RCC 7860 (cell line): ENCODE data around the gene PCNX1.
A peak's percentile ranks its signal among the peaks of the same experiment; 100 is the strongest.

Source experiments
- DNase-seq: peaks from one replicate; pipeline ENCODE4 v3.0.0-alpha.2; 2015; ENCODE audit warnings: low spot score
- FAIRE-seq: peaks from 2 replicates; lab custom pipeline; 2012; peaks lifted over from hg19 to GRCh38; lab: Jason Lieb, UNC

Gene PCNX1

GRCh38 chr14:70954068-70954467, 46.8 kb downstream of the PCNX1 start:
- FAIRE-seq = no peak
- DNase-seq = no peak

DNA sequence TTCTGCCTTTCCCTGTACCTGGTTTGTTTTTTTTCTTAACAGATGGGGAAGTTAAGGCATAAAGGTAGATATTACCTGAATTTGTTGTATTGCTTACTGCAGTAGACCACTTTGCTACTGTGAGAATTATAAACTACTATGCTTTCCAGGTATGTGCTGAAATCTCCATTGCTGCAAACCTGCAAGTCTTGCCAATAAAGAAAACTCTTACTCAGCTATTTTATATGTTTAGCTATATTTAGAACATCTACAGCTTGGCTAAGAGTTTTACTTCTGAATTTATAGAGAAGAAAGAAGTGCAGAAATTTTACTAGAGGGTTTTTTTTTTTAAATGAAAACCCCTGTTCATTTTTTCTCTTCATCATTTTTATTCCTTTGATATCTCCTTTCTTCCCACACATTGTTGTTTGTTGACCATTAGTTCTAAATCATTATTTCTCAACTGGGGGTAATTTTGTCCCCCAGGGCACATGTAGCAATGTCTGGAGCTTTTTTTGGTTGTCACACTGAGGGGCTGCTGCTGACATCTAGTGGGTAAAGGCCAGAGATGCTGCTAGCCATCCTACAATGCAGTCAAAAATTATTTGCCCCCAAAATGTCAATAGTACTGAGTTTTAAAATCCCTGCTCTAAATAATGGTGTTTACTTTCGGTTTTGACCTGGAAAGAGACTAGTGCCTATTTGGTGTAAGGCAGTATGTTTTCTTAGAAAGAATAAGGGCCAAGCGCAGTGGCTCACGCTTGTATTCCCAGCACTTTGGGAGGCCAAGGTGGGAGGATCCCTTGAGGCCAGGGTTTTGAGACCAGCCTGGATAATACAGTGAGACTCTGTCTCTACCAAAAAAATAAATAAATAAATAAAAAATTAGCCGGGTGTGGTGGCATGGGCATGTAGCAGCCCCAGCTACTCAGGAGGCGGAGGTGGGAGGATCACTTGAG, 48.6 kb downstream of the PCNX1 start:
- no peak for FAIRE-seq
- no peak for DNase-seq

GRCh38 chr14:70956511-70956910, 49.3 kb downstream of the PCNX1 start:
- no peak for FAIRE-seq
- DNase-seq = no peak

GRCh38 chr14:70957710-70958109, 50.5 kb downstream of the PCNX1 start:
- FAIRE-seq (no peak), DNase-seq (no peak)

DNA sequence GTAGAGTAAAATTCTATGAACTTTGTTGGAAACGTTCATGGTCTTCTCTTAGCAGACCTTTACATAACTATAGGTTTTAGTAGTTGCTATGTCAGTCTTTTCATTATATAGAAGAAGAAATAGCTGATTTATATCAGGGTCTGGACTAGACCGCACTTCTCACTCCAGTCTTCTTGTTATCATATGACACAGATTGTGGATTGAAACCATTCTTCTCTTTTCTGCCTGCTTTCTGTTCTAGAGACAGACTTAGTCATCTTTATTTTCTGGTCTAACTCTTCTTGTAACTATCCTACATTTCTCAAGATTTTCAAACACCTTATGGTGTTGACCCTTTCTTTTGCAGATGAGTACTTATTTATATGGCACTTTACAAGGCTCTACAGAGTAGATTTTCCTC, 55.7 kb downstream of the PCNX1 start:
- DNase-seq (no peak), FAIRE-seq (no peak)

- FAIRE-seq (no peak), DNase-seq (no peak)
Measured at GRCh38 chr14:70964492-70964891, 57.2 kb downstream of the PCNX1 start.

GRCh38 chr14:70971560-70971959, 64.3 kb downstream of the PCNX1 start:
- no peak for DNase-seq
- no peak for FAIRE-seq

GRCh38 chr14:70972107-70972976, 65.1 kb downstream of the PCNX1 start:
- FAIRE-seq = no peak
- peak; percentile 38 for DNase-seq

DNA sequence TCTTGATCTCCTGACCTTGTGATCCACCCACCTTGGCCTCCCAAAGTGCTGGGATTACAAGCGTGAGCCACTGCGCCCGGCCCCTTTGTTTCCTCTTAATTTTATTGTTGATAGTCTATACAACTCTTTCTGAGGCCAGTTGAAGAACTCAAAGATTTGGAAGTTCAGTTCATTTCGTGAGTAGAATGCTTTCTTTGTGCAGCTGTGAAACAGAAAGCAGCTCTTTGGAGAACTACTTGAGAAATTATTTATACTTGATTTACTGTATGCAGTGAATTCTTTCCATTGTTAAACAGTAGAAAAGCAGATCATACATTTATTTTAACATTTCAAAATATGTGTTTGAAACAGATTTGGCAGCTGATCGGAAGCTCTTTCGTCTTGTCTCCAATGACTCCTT, 69.3 kb downstream of the PCNX1 start:
- DNase-seq (no peak), FAIRE-seq (no peak)

GRCh38 chr14:70981000-70981952, 74.0 kb downstream of the PCNX1 start:
- FAIRE-seq = no peak
- DNase-seq = no peak

GRCh38 chr14:70982200-70982599, 74.9 kb downstream of the PCNX1 start:
- DNase-seq = no peak
- FAIRE-seq = no peak

- no peak for DNase-seq
- no peak for FAIRE-seq
Measured at GRCh38 chr14:70987041-70987440, 79.8 kb downstream of the PCNX1 start.

DNA sequence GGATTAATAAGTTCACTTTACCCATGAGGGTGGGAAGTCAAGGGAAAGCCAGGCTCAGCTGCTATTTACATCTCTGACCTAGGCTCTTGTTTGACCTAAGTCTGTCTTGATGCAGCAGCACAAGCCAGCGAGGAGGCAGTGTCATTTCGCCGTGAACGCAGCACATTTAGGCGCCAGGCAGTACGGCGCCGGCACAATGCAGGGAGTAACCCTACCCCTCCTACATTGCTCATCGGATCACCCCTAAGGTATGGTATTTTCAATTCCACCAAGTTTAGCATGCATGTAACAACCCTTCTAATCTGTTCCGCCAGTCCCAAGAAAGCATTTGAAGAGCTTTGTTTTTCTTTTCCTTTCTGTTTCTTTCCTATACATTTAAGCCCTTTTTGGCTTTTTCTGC, 81.2 kb downstream of the PCNX1 start:
- no peak for DNase-seq
- no peak for FAIRE-seq

- DNase-seq (no peak), FAIRE-seq (no peak)
Measured at GRCh38 chr14:70993931-70994330, 86.7 kb downstream of the PCNX1 start.

GRCh38 chr14:70995211-70995610, 88.0 kb downstream of the PCNX1 start:
- FAIRE-seq (no peak), DNase-seq (no peak)

DNA sequence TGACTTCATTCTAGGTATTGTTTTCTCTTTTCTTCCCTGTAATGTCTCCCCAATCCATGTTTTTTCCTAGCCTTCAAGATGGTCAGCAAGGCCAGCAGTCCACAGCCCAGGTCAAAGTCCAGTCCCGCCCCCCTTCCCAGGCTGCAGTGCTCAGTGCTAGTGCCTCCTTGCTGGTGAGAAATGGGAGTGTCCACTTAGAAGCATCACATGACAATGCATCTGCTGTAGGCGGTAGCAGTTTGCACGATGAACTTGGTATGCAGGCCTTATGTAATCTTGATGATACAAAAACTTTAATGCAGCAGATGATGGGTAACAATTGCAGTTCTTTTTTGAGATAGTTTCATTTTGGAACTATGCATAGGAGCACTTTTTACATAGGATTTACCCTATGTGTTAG, 88.4 kb downstream of the PCNX1 start:
- FAIRE-seq (no peak), DNase-seq (no peak)

- FAIRE-seq = no peak
- no peak for DNase-seq
Measured at GRCh38 chr14:70999117-70999516, 91.9 kb downstream of the PCNX1 start.

GRCh38 chr14:71000091-71000490, 92.8 kb downstream of the PCNX1 start:
- no peak for FAIRE-seq
- DNase-seq = no peak

DNA sequence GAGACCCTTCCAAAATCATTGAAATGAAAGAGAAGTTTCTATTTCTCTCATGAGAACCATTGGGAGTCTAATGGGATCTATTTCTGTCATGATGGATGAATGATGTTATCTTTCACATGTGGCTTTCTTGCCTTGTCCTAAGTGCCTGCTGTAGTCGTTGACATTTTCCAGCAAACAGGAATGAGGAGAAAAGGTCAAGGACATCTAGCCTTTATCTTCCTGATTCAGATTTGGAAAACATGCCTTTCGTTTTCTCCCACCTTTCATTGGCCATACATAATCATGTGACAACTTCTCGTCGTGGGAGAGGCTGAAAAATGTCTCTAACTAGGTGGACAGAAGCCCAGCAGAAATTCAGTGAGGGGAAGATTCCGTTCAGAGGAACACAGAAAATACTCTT, 94.5 kb downstream of the PCNX1 start:
- DNase-seq (no peak), FAIRE-seq (no peak)

DNA sequence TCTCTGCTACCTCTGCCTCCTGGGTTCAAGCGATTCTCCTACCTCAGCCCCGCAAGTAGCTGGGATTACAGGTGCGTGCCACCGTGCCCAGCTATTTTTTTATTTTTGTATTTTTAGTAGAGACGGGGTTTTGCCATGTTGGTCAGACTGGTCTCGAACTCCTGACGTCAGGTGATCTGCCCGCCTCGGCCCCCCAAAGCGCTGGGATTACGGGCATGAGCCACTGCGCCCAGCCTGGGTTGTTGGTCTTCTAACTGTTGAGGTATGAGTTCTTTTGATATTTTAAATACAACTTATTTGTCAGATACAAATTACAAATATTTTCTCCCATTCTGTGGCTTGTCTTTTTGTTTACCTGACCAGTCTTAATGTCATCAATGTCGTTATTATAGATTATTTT, 95.9 kb downstream of the PCNX1 start:
- FAIRE-seq (no peak), DNase-seq (no peak)

DNA sequence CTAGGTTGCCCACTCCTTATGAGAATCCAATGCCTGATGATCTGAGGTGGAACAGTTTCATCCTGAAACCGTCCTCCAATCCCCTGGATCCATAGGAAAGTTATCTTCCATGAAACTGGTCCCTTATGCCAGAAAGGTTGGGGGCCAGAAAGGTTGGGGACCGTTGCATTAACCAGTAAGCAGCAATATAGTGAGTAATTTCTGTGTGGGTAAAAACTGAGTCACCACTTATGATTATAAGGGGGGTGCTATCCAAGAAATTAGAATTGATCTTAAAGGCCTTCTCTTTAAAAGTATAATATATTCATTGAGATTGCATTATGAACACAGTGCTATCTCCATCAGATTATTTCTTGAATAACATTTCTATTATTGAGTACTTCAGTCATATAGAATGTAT, 97.2 kb downstream of the PCNX1 start:
- DNase-seq (no peak), FAIRE-seq (no peak)
